GM23338 (cell line): ENCODE measurements around the gene POLR2A. TPM values are rescaled to one million over a fixed set of nuclear protein-coding genes. Genes with fewer than 3 reads are reported as not detected.

Source experiments
- ATAC-seq: fragments of 200-7000 bp; cut with Tn5 transposase; 3 replicates; pipeline ENCODE4 v1.9.1; 2020
- DNase-seq: peaks from one replicate; pipeline ENCODE4 v3.0.0-alpha.2; 2015; ENCODE audit warnings: low spot score
- H2AFZ ChIP-seq: fragments of 200-600 bp; sonication (generic); 2 replicates; pipeline ENCODE4 v1.8.0; 2016; ENCODE audit warnings: antibody characterized with exemption, mild to moderate bottlenecking, moderate library complexity
- H3F3A ChIP-seq: fragments of 200-600 bp; sonication (generic); replicated peaks from 2 replicates; pipeline ENCODE4 v1.8.0; 2017; ENCODE audit warnings: antibody characterized with exemption, mixed run types, low read depth
- H3K27ac ChIP-seq: fragments of 200-600 bp; sonication (generic); 2 replicates; pipeline ENCODE4 v1.6.1; 2016; ENCODE audit warnings: low read depth
- H3K27me3 ChIP-seq: fragments of 200-600 bp; sonication (generic); 2 replicates; pipeline ENCODE4 v1.8.0; 2016; ENCODE audit warnings: mild to moderate bottlenecking, mixed run types, moderate library complexity; ENCODE audit not compliant: insufficient read depth
- H3K36me3 ChIP-seq: fragments of 200-600 bp; sonication (generic); 2 replicates; pipeline ENCODE4 v1.8.0; 2016; ENCODE audit warnings: mild to moderate bottlenecking; ENCODE audit not compliant: insufficient read depth
- H3K4me1 ChIP-seq: fragments of 200-600 bp; sonication (generic); 2 replicates; pipeline ENCODE4 v1.8.0; 2016; ENCODE audit warnings: mild to moderate bottlenecking, moderate library complexity; ENCODE audit not compliant: insufficient read depth
- H3K4me2 ChIP-seq: fragments of 200-600 bp; sonication (generic); 2 replicates; pipeline ENCODE4 v1.7.1; 2017; ENCODE audit warnings: mixed run types
- H3K4me3 ChIP-seq: fragments of 200-600 bp; sonication (generic); 2 replicates; pipeline ENCODE4 v1.6.1; 2016; ENCODE audit warnings: mixed run types
- H3K79me2 ChIP-seq: fragments of 200-600 bp; sonication (generic); replicated peaks from 2 replicates; pipeline ENCODE4 v1.8.0; 2017; ENCODE audit warnings: mild to moderate bottlenecking; ENCODE audit not compliant: insufficient read depth
- H3K9me2 ChIP-seq: fragments of 200-600 bp; sonication (generic); 2 replicates; pipeline ENCODE4 v1.8.0; 2017; ENCODE audit not compliant: insufficient read depth
- H4K20me1 ChIP-seq: fragments of 200-600 bp; sonication (generic); replicated peaks from 2 replicates; pipeline ENCODE4 v1.8.0; 2017; ENCODE audit warnings: mild to moderate bottlenecking; ENCODE audit not compliant: insufficient read depth
- H3K27ac Mint-ChIP-seq: 2 replicates; pipeline ENCODE4 v1.8.0; 2020; ENCODE audit warnings: inconsistent platforms, mild to moderate bottlenecking, moderate library complexity, mixed read lengths
- H3K27me3 Mint-ChIP-seq: 3 replicates; pipeline ENCODE4 v1.8.0; 2022; ENCODE audit warnings: low read depth, mild to moderate bottlenecking, moderate library complexity, mixed read lengths, inconsistent platforms; ENCODE audit not compliant: insufficient read depth, poor library complexity
- H3K36me3 Mint-ChIP-seq: 3 replicates; pipeline ENCODE4 v1.8.0; 2021; ENCODE audit warnings: low read depth, mild to moderate bottlenecking, inconsistent platforms, moderate library complexity, mixed read lengths
- H3K4me1 Mint-ChIP-seq: 3 replicates; pipeline ENCODE4 v1.8.0; 2020; ENCODE audit warnings: mild to moderate bottlenecking, inconsistent platforms, mixed read lengths
- H3K4me3 Mint-ChIP-seq: 3 replicates; pipeline ENCODE4 v1.8.0; 2021; ENCODE audit warnings: moderate library complexity, mild to moderate bottlenecking, inconsistent platforms, mixed read lengths
- H3K9me3 Mint-ChIP-seq: 3 replicates; pipeline ENCODE4 v1.8.0; 2020; ENCODE audit warnings: moderate library complexity, mild to moderate bottlenecking, inconsistent platforms, mixed read lengths
- JUNB ChIP-seq: IDR thresholded peaks from one replicate; pipeline ENCODE4 v1.6.1; 2016; ENCODE audit warnings: antibody characterized with exemption; ENCODE audit not compliant: unreplicated experiment
- POLR2AphosphoS5 ChIP-seq: IDR thresholded peaks from 2 replicates; pipeline ENCODE4 v1.6.1; 2016; ENCODE audit warnings: antibody characterized with exemption, low read depth
- STAT1 ChIP-seq: IDR thresholded peaks from one replicate; pipeline ENCODE4 v1.6.1; 2016; ENCODE audit warnings: antibody characterized with exemption; ENCODE audit not compliant: unreplicated experiment
- ZNF114 ChIP-seq: fragments of 250-450 bp; sonication (Bioruptor Pico); IDR thresholded peaks from 2 replicates; pipeline ENCODE4 v1.5.0; 2020; ENCODE audit warnings: mild to moderate bottlenecking, moderate library complexity
- polyA plus RNA-seq: library from polyadenylated mRNA; unstranded; fragments of >200 nt; fragmentation: Nextera tagmentation; extraction: Ambion mirVana; gene quantifications from 2 replicates; pipeline ENCODE4 v1.2.1, GENCODE V29; 2016
- total RNA-seq: library from RNA; depleted of rRNA; stranded (reverse); fragments of >200 nt; shearing (Covaris generic); gene quantifications from 2 replicates; pipeline ENCODE4 v1.2.3, GENCODE V29; 2014
- TF ChIP-seq, protein P1 (sequence below): IDR thresholded peaks from 2 replicates; pipeline ENCODE4 v1.6.1; 2016; ENCODE audit warnings: antibody characterized with exemption
- TF ChIP-seq, protein P2 (sequence below): IDR thresholded peaks from one replicate; pipeline ENCODE4 v1.6.1; 2018; ENCODE audit warnings: antibody characterized with exemption; ENCODE audit not compliant: unreplicated experiment

Gene POLR2A
- total and polyA plus RNA-seq, 2 experiments from 2014 or later: 56.8 to 151 TPM

GRCh38 chr17:7448461-7448860 is 35.7 kb upstream of the POLR2A start:
- Mint-ChIP-seq H3K27ac (no peak overlapping the region), H3K4me3 (no peak overlapping the region; the same call in 2 of the 3 replicates), H3K27me3 (peaks cover 26% of the 10 kb centered on the region), H3K36me3 (peaks cover 13% of the 10 kb centered on the region; the same call in 2 of the 3 replicates), H3K9me3 (no peaks in the 10 kb centered on the region; the same call in 2 of the 3 replicates), H3K4me1 (peaks cover 22% of the 10 kb centered on the region)
- TF ChIP-seq STAT1 (no peak), JUNB (no peak), POLR2AphosphoS5 (no peak)
- TF ChIP-seq, protein P1, sequence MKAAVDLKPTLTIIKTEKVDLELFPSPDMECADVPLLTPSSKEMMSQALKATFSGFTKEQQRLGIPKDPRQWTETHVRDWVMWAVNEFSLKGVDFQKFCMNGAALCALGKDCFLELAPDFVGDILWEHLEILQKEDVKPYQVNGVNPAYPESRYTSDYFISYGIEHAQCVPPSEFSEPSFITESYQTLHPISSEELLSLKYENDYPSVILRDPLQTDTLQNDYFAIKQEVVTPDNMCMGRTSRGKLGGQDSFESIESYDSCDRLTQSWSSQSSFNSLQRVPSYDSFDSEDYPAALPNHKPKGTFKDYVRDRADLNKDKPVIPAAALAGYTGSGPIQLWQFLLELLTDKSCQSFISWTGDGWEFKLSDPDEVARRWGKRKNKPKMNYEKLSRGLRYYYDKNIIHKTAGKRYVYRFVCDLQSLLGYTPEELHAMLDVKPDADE: no peak
- TF ChIP-seq, protein P2, sequence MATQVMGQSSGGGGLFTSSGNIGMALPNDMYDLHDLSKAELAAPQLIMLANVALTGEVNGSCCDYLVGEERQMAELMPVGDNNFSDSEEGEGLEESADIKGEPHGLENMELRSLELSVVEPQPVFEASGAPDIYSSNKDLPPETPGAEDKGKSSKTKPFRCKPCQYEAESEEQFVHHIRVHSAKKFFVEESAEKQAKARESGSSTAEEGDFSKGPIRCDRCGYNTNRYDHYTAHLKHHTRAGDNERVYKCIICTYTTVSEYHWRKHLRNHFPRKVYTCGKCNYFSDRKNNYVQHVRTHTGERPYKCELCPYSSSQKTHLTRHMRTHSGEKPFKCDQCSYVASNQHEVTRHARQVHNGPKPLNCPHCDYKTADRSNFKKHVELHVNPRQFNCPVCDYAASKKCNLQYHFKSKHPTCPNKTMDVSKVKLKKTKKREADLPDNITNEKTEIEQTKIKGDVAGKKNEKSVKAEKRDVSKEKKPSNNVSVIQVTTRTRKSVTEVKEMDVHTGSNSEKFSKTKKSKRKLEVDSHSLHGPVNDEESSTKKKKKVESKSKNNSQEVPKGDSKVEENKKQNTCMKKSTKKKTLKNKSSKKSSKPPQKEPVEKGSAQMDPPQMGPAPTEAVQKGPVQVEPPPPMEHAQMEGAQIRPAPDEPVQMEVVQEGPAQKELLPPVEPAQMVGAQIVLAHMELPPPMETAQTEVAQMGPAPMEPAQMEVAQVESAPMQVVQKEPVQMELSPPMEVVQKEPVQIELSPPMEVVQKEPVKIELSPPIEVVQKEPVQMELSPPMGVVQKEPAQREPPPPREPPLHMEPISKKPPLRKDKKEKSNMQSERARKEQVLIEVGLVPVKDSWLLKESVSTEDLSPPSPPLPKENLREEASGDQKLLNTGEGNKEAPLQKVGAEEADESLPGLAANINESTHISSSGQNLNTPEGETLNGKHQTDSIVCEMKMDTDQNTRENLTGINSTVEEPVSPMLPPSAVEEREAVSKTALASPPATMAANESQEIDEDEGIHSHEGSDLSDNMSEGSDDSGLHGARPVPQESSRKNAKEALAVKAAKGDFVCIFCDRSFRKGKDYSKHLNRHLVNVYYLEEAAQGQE: no peak
- H3F3A ChIP-seq: peaks cover 21% of the 10 kb centered on the region
- H4K20me1 ChIP-seq: 0 out of 2 replicates have a peak, but pooled peaks cover 3% of the 10 kb centered on the region
- H3K27ac ChIP-seq: no peak overlapping the region
- H3K9me2 ChIP-seq: no peaks in the 10 kb centered on the region
- H3K79me2 ChIP-seq: no peaks in the 10 kb centered on the region
- no peak overlapping the region for H3K4me2 ChIP-seq
- no peak overlapping the region for H2AFZ ChIP-seq
- no peak overlapping the region for H3K4me3 ChIP-seq
- no peaks in the 10 kb centered on the region for H3K36me3 ChIP-seq
- DNase-seq (no peak), ATAC-seq (no peak)
- H3K27me3 ChIP-seq: peaks cover 27% of the 10 kb centered on the region
- peaks cover 26% of the 10 kb centered on the region for H3K4me1 ChIP-seq

- no peaks in the 10 kb centered on the region; the same call in 2 of the 3 replicates for H3K9me3 Mint-ChIP-seq
- no peak overlapping the region for H3K4me3 ChIP-seq
- ATAC-seq (no peak), DNase-seq (no peak)
- H3K4me3 Mint-ChIP-seq: no peak overlapping the region; the same call in 2 of the 3 replicates
- no peaks in the 10 kb centered on the region for H3K79me2 ChIP-seq
- peaks cover 12% of the 10 kb centered on the region; the same call in 1 of the 3 replicates for H3K36me3 Mint-ChIP-seq
- H3K4me2 ChIP-seq: no peak overlapping the region
- no peaks in the 10 kb centered on the region for H3K36me3 ChIP-seq
- peaks cover 4% of the 10 kb centered on the region; the same call in 1 of the 2 replicates for H3K9me2 ChIP-seq
- 0 out of 2 replicates have a peak, but pooled peaks cover 10% of the 10 kb centered on the region for H3F3A ChIP-seq
- H4K20me1 ChIP-seq: no peaks in the 10 kb centered on the region
- H3K27ac ChIP-seq: peak overlapping the region; percentile 53; the same call in 1 of the 2 replicates
- H3K4me1 Mint-ChIP-seq: peaks cover 22% of the 10 kb centered on the region
- TF ChIP-seq STAT1 (no peak), JUNB (no peak), ZNF114 (CRISPR knock-in tag) (no peak)
- peaks cover 27% of the 10 kb centered on the region for H3K27me3 Mint-ChIP-seq
- peaks cover 11% of the 10 kb centered on the region; the same call in 1 of the 2 replicates for H3K4me1 ChIP-seq
- H2AFZ ChIP-seq: no peak overlapping the region
- no peak overlapping the region for H3K27ac Mint-ChIP-seq
- H3K27me3 ChIP-seq: no peaks in the 10 kb centered on the region
Measured at GRCh38 chr17:7459961-7460545, 24.1 kb upstream of the POLR2A start.
